HepG2 (cell line): ENCODE measurements around the gene TXNDC11. TPM values are rescaled to one million over a fixed set of nuclear protein-coding genes. Genes with fewer than 3 reads are reported as not detected.

ENCODE experiments used
- HNRNPH1 ChIP-seq: fragments of 200-400 bp; formaldehyde crosslinking; optimal IDR thresholded peaks from 2 replicates; pipeline ENCODE3; 2017; ENCODE audit warnings: mild to moderate bottlenecking, low read depth, low read length
- MAZ ChIP-seq, 2 experiments: sonication (generic) in 1 of 2; formaldehyde crosslinking in 1 of 2; IDR thresholded peaks; 2 replicates each; pipeline versions ENCODE4 v1.5.0 to v1.6.1; 2012 to 2020; ENCODE audit warnings: low read depth in 2 of 2, mild to moderate bottlenecking in 2 of 2, borderline replicate concordance in 1 of 2, improper control_type of control experiment in 1 of 2, low read length in 1 of 2, missing genetic modification reagents in 1 of 2, moderate library complexity in 1 of 2
- MXD4 ChIP-seq: IDR thresholded peaks from 2 replicates; pipeline ENCODE4 v1.6.1; 2016; ENCODE audit warnings: mild to moderate bottlenecking, missing biosample characterization, missing genetic modification reagents
- NCOA1 ChIP-seq: sonication (generic); formaldehyde crosslinking; IDR thresholded peaks from 2 replicates; pipeline ENCODE4 v1.9.0; 2021; ENCODE audit warnings: missing genetic modification reagents
- PCBP2 ChIP-seq: fragments of 200-400 bp; formaldehyde crosslinking; optimal IDR thresholded peaks from 2 replicates; pipeline ENCODE3; 2018; ENCODE audit warnings: low read length, low read depth; ENCODE audit not compliant: poor library complexity, severe bottlenecking
- PHF20 ChIP-seq: sonication (generic); formaldehyde crosslinking; IDR thresholded peaks from 2 replicates; pipeline ENCODE4 v1.5.0; 2020; ENCODE audit warnings: mild to moderate bottlenecking, missing genetic modification reagents
- SP4 ChIP-seq: sonication (generic); formaldehyde crosslinking; IDR thresholded peaks from 2 replicates; pipeline ENCODE4 v1.8.1; 2023; ENCODE audit warnings: mild to moderate bottlenecking, missing genetic modification reagents
- TSC22D2 ChIP-seq: sonication (generic); formaldehyde crosslinking; IDR thresholded peaks from 2 replicates; pipeline ENCODE4 v1.5.1; 2020; ENCODE audit warnings: missing genetic modification reagents, mild to moderate bottlenecking, borderline replicate concordance
- ZC3H13 ChIP-seq: sonication (generic); formaldehyde crosslinking; IDR thresholded peaks from 2 replicates; pipeline ENCODE4 v1.8.1; 2023; ENCODE audit warnings: mild to moderate bottlenecking, missing genetic modification reagents, moderate library complexity
- ZEB1 ChIP-seq: IDR thresholded peaks from 2 replicates; pipeline ENCODE4 v1.6.1; 2012; ENCODE audit warnings: mild to moderate bottlenecking, low read depth, inconsistent platforms; ENCODE audit not compliant: insufficient replicate concordance
- ZKSCAN1 ChIP-seq: fragments of 150-350 bp; IDR thresholded peaks from 2 replicates; pipeline ENCODE4 v1.6.1; 2014; ENCODE audit warnings: low read length
- ZNF317 ChIP-seq: sonication (generic); formaldehyde crosslinking; IDR thresholded peaks from 2 replicates; pipeline ENCODE4 v1.5.0; 2020; ENCODE audit warnings: mild to moderate bottlenecking, missing genetic modification reagents
- ZNF557 ChIP-seq: sonication (generic); formaldehyde crosslinking; IDR thresholded peaks from 2 replicates; pipeline ENCODE4 v1.4.0; 2020; ENCODE audit warnings: missing genetic modification reagents
- ZNF678 ChIP-seq: sonication (generic); formaldehyde crosslinking; IDR thresholded peaks from 2 replicates; pipeline ENCODE4 v1.4.0; 2020; ENCODE audit warnings: mild to moderate bottlenecking, missing genetic modification reagents
- ZNF788 ChIP-seq: sonication (generic); formaldehyde crosslinking; IDR thresholded peaks from 2 replicates; pipeline ENCODE4 v1.5.0; 2020; ENCODE audit warnings: mild to moderate bottlenecking, missing genetic modification reagents, borderline replicate concordance
- polyA plus RNA-seq, 8 experiments: library from polyadenylated mRNA; depleted of rRNA in 3 of 8; stranded (reverse) in 7 of 8; unstranded in 1 of 8; fragments of >200 nt; fragmentation: Illumina TruSeq in 4 of 8; extraction: Trizol in 4 of 8; gene quantifications; 2 replicates each; pipeline versions ENCODE4 v1.2.1 to v1.2.3, GENCODE V29; 2011 to 2016; ENCODE audit warnings: low read depth in 4 of 8, missing spikeins in 1 of 8, mixed read lengths in 1 of 8; ENCODE audit not compliant: insufficient read depth in 1 of 8
- total RNA-seq, 5 experiments: library from RNA; depleted of rRNA; stranded (reverse); fragments of >200 nt; fragmentation: Illumina TruSeq; extraction: Trizol; gene quantifications; 2 replicates each; pipeline ENCODE4 v1.2.3, GENCODE V29; 2016; ENCODE audit warnings: low read depth in 1 of 5
- TF ChIP-seq, protein P1 (sequence below): sonication (generic); formaldehyde crosslinking; IDR thresholded peaks from 2 replicates; pipeline ENCODE4 v1.8.1; 2023; ENCODE audit warnings: missing genetic modification reagents, mild to moderate bottlenecking, borderline replicate concordance
- TF ChIP-seq, protein P2 (sequence below): sonication (generic); formaldehyde crosslinking; IDR thresholded peaks from 2 replicates; pipeline ENCODE4 v1.9.0; 2021; ENCODE audit warnings: missing genetic modification reagents, mild to moderate bottlenecking, borderline replicate concordance
- TF ChIP-seq, protein P3 (sequence below): sonication (generic); formaldehyde crosslinking; IDR thresholded peaks from 2 replicates; pipeline ENCODE4 v1.5.1; 2020; ENCODE audit warnings: missing genetic modification reagents, mild to moderate bottlenecking, borderline replicate concordance
- TF ChIP-seq, protein P4 (sequence below): IDR thresholded peaks from 2 replicates; pipeline ENCODE4 v1.6.1; 2016; ENCODE audit warnings: low read depth
- TF ChIP-seq, protein P5 (sequence below): sonication (generic); formaldehyde crosslinking; IDR thresholded peaks from 2 replicates; pipeline ENCODE4 v1.5.1; 2020; ENCODE audit warnings: missing genetic modification reagents, mild to moderate bottlenecking, borderline replicate concordance

The TXNDC11 gene
- total and polyA plus RNA-seq, 2 of the 13 experiments (the other 11 are each of a cell fraction or from before 2014, with no cell fraction given), result 74.9 to 123 TPM

DNA sequence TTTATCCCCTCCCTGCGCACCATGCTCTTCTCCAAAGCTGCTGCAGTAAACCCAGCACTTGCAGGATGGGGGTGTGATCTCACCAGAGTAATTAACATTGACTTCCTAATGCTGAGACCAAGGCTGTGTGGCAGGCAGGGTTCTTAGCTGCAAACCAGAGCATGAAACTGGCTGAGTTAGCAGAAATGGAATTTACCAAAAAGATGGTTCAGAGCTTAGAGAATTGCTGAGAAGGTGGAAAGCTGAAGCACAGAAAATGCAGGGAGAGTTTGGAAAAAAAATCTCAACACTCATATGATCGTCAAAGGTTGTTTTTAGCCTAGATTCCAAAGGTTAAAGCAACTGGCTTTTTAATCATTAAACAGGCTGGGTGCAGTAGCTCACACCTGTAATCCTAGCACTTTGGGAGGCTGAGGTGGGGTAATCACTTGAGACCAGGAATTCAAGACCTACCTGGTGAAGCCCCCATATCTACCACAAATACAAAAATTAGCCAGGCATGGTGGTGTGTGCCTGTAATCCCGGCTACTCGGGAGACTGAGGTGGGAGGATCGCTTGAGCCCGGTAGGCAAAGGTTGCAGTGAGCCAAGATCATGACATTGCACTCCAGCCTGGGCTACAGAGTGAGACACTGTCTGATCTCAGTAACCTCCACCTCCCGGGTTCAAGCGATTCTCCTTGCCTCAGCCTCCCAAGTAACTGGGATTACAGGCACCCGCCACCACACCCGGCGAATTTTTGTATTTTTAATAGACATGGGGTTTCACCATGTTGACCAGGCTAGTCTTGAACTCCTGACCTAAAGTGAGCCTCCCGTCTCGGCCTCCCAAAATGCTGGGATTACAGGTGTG, 6.0 kb upstream of the TXNDC11 start (continued):
- TF ChIP-seq, protein P1, sequence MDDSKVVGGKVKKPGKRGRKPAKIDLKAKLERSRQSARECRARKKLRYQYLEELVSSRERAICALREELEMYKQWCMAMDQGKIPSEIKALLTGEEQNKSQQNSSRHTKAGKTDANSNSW, result no peak
- TF ChIP-seq PCBP2 (no peak), ZNF317 (CRISPR knock-in tag) (0 out of 2 replicates have a peak, but pooled peaks have one; percentile 37), MAZ (IDR thresholded peaks at IDR 0.05; ENCODE audit: borderline replicate concordance, low read depth, low read length) (no peak), MAZ (CRISPR knock-in tag; IDR thresholded peaks at IDR 0.05; ENCODE audit: low read depth) (no peak), NCOA1 (CRISPR knock-in tag) (peak; percentile 86; the same call in 1 of the 2 replicates), ZNF788 (peak; percentile 47; the same call in 1 of the 2 replicates), HNRNPH1 (no peak), SP4 (CRISPR knock-in tag) (no peak), ZKSCAN1 (no peak), TSC22D2 (no peak), ZNF557 (CRISPR knock-in tag) (peak; percentile 94), ZNF678 (CRISPR knock-in tag) (no peak), ZC3H13 (CRISPR knock-in tag) (peak; percentile 85; the same call in 1 of the 2 replicates), ZEB1 (peak; percentile 97), PHF20 (no peak), MXD4 (CRISPR knock-in tag) (no peak)
- TF ChIP-seq, protein P2, sequence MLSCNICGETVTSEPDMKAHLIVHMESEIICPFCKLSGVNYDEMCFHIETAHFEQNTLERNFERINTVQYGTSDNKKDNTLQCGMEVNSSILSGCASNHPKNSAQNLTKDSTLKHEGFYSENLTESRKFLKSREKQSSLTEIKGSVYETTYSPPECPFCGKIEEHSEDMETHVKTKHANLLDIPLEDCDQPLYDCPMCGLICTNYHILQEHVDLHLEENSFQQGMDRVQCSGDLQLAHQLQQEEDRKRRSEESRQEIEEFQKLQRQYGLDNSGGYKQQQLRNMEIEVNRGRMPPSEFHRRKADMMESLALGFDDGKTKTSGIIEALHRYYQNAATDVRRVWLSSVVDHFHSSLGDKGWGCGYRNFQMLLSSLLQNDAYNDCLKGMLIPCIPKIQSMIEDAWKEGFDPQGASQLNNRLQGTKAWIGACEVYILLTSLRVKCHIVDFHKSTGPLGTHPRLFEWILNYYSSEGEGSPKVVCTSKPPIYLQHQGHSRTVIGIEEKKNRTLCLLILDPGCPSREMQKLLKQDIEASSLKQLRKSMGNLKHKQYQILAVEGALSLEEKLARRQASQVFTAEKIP (CRISPR knock-in tag), result no peak
- TF ChIP-seq, protein P3, sequence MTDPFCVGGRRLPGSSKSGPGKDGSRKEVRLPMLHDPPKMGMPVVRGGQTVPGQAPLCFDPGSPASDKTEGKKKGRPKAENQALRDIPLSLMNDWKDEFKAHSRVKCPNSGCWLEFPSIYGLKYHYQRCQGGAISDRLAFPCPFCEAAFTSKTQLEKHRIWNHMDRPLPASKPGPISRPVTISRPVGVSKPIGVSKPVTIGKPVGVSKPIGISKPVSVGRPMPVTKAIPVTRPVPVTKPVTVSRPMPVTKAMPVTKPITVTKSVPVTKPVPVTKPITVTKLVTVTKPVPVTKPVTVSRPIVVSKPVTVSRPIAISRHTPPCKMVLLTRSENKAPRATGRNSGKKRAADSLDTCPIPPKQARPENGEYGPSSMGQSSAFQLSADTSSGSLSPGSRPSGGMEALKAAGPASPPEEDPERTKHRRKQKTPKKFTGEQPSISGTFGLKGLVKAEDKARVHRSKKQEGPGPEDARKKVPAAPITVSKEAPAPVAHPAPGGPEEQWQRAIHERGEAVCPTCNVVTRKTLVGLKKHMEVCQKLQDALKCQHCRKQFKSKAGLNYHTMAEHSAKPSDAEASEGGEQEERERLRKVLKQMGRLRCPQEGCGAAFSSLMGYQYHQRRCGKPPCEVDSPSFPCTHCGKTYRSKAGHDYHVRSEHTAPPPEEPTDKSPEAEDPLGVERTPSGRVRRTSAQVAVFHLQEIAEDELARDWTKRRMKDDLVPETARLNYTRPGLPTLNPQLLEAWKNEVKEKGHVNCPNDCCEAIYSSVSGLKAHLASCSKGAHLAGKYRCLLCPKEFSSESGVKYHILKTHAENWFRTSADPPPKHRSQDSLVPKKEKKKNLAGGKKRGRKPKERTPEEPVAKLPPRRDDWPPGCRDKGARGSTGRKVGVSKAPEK, result no peak
- TF ChIP-seq, protein P4, sequence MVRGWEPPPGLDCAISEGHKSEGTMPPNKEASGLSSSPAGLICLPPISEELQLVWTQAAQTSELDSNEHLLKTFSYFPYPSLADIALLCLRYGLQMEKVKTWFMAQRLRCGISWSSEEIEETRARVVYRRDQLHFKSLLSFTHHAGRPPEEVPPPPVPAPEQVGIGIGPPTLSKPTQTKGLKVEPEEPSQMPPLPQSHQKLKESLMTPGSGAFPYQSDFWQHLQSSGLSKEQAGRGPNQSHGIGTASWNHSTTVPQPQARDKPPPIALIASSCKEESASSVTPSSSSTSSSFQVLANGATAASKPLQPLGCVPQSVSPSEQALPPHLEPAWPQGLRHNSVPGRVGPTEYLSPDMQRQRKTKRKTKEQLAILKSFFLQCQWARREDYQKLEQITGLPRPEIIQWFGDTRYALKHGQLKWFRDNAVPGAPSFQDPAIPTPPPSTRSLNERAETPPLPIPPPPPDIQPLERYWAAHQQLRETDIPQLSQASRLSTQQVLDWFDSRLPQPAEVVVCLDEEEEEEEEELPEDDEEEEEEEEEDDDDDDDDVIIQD, result no peak; the same call in 1 of the 2 replicates
- TF ChIP-seq, protein P5, sequence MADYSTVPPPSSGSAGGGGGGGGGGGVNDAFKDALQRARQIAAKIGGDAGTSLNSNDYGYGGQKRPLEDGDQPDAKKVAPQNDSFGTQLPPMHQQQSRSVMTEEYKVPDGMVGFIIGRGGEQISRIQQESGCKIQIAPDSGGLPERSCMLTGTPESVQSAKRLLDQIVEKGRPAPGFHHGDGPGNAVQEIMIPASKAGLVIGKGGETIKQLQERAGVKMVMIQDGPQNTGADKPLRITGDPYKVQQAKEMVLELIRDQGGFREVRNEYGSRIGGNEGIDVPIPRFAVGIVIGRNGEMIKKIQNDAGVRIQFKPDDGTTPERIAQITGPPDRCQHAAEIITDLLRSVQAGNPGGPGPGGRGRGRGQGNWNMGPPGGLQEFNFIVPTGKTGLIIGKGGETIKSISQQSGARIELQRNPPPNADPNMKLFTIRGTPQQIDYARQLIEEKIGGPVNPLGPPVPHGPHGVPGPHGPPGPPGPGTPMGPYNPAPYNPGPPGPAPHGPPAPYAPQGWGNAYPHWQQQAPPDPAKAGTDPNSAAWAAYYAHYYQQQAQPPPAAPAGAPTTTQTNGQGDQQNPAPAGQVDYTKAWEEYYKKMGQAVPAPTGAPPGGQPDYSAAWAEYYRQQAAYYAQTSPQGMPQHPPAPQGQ (CRISPR knock-in tag), result no peak
